PC-9 (cell line): ENCODE results near the gene EXD3. TPM values are rescaled to one million over a fixed set of nuclear protein-coding genes. Genes with fewer than 3 reads are reported as not detected.
A peak's percentile ranks its signal among the peaks of the same experiment; 100 is the strongest.

Source experiments
- BruUV-seq: library from RNA; stranded (reverse); fragments of 400-500 nt; replicated peaks from 2 replicates; lab custom pipeline; 2021; lab: Mats Ljungman, UMichigan
- CTCF ChIA-PET: fragments of 300-600 bp; sonication (Branson Sonifier 250); formaldehyde crosslinking; loops from one replicate; lab custom pipeline; 2022; ENCODE audit warnings: antibody characterized with exemption; lab: Charles Lee
- POLR2A ChIA-PET: fragments of 300-600 bp; sonication (Branson Sonifier 250); formaldehyde crosslinking; loops from one replicate; lab custom pipeline; 2022; ENCODE audit warnings: antibody characterized with exemption; ENCODE audit not compliant: unreplicated experiment; lab: Charles Lee
- DNase-seq, 2 experiments: peaks; one replicate each; pipeline versions ENCODE4 v3.0.0 to v3.0.0-alpha.2; 2015 to 2022; ENCODE audit warnings: mixed read lengths in 1 of 2
- H2AFZ ChIP-seq: fragments of 200-600 bp; sonication (generic); 2 replicates; pipeline ENCODE4 v1.8.1; 2017; ENCODE audit warnings: antibody characterized with exemption
- H3F3A ChIP-seq: fragments of 200-600 bp; sonication (generic); 2 replicates; pipeline ENCODE4 v1.8.1; 2017; ENCODE audit warnings: antibody characterized with exemption, mild to moderate bottlenecking, low read depth; ENCODE audit not compliant: insufficient read depth
- H3K27ac ChIP-seq: fragments of 200-600 bp; sonication (generic); 2 replicates; pipeline ENCODE4 v1.6.1; 2016; ENCODE audit warnings: mixed run types
- H3K27me3 ChIP-seq: fragments of 200-600 bp; sonication (generic); 2 replicates; pipeline ENCODE4 v1.6.1; 2016; ENCODE audit warnings: low read depth, mixed run types; ENCODE audit not compliant: insufficient read depth
- H3K36me3 ChIP-seq: fragments of 200-600 bp; sonication (generic); 2 replicates; pipeline ENCODE4 v1.6.1; 2016; ENCODE audit warnings: low read depth, mixed run types
- H3K4me1 ChIP-seq: fragments of 200-600 bp; sonication (generic); replicated peaks from 2 replicates; pipeline ENCODE4 v1.6.1; 2016; ENCODE audit warnings: mixed run types; ENCODE audit not compliant: insufficient read depth
- H3K4me2 ChIP-seq: fragments of 200-600 bp; sonication (generic); 2 replicates; pipeline ENCODE4 v1.6.1; 2017; ENCODE audit warnings: mixed run types
- H3K4me3 ChIP-seq: fragments of 200-600 bp; sonication (generic); 2 replicates; pipeline ENCODE4 v1.6.1; 2016; ENCODE audit warnings: mixed run types
- H3K79me2 ChIP-seq: fragments of 200-600 bp; sonication (generic); 2 replicates; pipeline ENCODE4 v1.6.1; 2017; ENCODE audit warnings: low read depth, mixed run types
- H3K9me2 ChIP-seq: fragments of 200-600 bp; sonication (generic); 2 replicates; pipeline ENCODE4 v1.8.1; 2017; ENCODE audit warnings: mild to moderate bottlenecking; ENCODE audit not compliant: insufficient read depth
- H3K9me3 ChIP-seq: fragments of 200-600 bp; sonication (generic); 2 replicates; pipeline ENCODE4 v1.8.1; 2016; ENCODE audit warnings: low read depth; ENCODE audit not compliant: insufficient read depth
- H4K20me1 ChIP-seq: fragments of 200-600 bp; sonication (generic); 2 replicates; pipeline ENCODE4 v1.8.1; 2017; ENCODE audit not compliant: insufficient read depth
- EZH2 ChIP-seq: fragments of 200-600 bp; sonication (generic); IDR thresholded peaks from 2 replicates; pipeline ENCODE4 v1.8.0; 2017; ENCODE audit warnings: antibody characterized with exemption, low read depth
- intact Hi-C: fragments of 100-400 bp; cut with micrococcal nuclease; formaldehyde crosslinking; loops from one replicate; pipeline ENCODE4 v1.10.0; 2022; ENCODE audit not compliant: unreplicated experiment
- total RNA-seq: library from RNA; stranded (reverse); gene quantifications from 2 replicates; pipeline ENCODE4 v1.2.3, GENCODE V29; 2021
- TF ChIP-seq, protein P1 (sequence below): fragments of 200-600 bp; sonication (generic); conservative IDR thresholded peaks from 2 replicates; pipeline ENCODE4 v1.6.1; 2017; ENCODE audit warnings: mixed run types, antibody characterized with exemption, mild to moderate bottlenecking, moderate library complexity

EXD3 gene
- total RNA-seq, 1 experiment from 2014 or later, result 23.7 TPM

DNA sequence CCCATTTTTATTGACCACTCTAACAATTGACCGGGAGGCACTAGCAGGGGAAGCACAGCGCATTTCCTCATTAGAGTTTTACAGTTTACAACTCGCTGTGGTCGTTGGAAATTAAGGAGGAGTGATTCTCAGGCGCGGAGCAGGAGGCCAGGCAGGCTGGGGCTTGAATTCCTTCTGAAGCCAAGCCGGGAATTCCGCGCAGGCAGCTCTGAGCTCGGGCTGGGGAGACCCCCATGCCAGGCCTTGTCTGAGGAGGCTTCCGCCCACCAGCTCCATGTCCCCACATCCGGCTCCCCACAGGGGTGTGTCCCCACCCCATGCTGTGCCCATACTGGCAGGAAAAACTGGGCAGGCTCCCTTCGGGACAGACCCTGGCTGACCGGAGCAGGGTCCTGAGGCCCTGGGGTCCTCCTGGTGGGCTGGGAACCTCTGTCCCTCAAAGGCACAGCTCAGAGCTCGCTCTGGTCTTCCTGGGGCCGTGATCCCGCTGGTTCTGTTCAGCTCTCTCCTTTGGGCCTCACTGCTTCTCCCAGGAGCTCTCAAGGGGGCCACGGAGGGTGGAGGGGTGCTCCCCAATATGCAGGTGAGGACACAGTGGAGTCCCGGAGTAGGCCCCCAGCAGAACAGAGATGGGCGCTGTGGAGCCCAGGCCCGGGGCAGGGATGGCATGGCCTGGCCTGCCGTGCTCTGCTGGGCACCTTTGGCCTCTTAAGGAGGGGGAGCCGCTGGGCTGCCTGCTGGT is 119.6 kb downstream of the EXD3 start:
- TF ChIP-seq, protein P1, sequence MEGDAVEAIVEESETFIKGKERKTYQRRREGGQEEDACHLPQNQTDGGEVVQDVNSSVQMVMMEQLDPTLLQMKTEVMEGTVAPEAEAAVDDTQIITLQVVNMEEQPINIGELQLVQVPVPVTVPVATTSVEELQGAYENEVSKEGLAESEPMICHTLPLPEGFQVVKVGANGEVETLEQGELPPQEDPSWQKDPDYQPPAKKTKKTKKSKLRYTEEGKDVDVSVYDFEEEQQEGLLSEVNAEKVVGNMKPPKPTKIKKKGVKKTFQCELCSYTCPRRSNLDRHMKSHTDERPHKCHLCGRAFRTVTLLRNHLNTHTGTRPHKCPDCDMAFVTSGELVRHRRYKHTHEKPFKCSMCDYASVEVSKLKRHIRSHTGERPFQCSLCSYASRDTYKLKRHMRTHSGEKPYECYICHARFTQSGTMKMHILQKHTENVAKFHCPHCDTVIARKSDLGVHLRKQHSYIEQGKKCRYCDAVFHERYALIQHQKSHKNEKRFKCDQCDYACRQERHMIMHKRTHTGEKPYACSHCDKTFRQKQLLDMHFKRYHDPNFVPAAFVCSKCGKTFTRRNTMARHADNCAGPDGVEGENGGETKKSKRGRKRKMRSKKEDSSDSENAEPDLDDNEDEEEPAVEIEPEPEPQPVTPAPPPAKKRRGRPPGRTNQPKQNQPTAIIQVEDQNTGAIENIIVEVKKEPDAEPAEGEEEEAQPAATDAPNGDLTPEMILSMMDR, result no peak
- no peak for TF ChIP-seq EZH2
- DNase-seq, result no peak
- H2AFZ ChIP-seq, result peak overlapping the region; percentile 75; the same call in 1 of the 2 replicates
- no peaks in the 10 kb centered on the region for H3K9me2 ChIP-seq
- H3K27me3 ChIP-seq, result no peaks in the 10 kb centered on the region
- ChIA-PET POLR2A (no interaction called here), CTCF (interaction anchor here (1.5 to 2.2 kb wide), 2 partner anchors 9 to 13 kb away, joined by 5 to 6 read pairs; no protein-coding TSS in a partner anchor)
- H3K27ac ChIP-seq, result peak overlapping the region; percentile 59
- peaks cover 14% of the 10 kb centered on the region for H4K20me1 ChIP-seq
- H3K79me2 ChIP-seq, result peaks cover 22% of the 10 kb centered on the region
- peaks cover 20% of the 10 kb centered on the region for H3K4me1 ChIP-seq
- H3F3A ChIP-seq, result peaks cover 27% of the 10 kb centered on the region; the same call in 1 of the 2 replicates
- no peaks in the 10 kb centered on the region for H3K9me3 ChIP-seq
- peak overlapping the region; percentile 69 for H3K4me3 ChIP-seq
- intact Hi-C loops, result loop anchor here (5.0 kb wide), 1 partner anchor 224 kb away; no protein-coding TSS in a partner anchor
- peak overlapping the region; percentile 89 for H3K4me2 ChIP-seq
- BruUV-seq, result TSS peak; percentile 64
- no peaks in the 10 kb centered on the region for H3K36me3 ChIP-seq

DNA sequence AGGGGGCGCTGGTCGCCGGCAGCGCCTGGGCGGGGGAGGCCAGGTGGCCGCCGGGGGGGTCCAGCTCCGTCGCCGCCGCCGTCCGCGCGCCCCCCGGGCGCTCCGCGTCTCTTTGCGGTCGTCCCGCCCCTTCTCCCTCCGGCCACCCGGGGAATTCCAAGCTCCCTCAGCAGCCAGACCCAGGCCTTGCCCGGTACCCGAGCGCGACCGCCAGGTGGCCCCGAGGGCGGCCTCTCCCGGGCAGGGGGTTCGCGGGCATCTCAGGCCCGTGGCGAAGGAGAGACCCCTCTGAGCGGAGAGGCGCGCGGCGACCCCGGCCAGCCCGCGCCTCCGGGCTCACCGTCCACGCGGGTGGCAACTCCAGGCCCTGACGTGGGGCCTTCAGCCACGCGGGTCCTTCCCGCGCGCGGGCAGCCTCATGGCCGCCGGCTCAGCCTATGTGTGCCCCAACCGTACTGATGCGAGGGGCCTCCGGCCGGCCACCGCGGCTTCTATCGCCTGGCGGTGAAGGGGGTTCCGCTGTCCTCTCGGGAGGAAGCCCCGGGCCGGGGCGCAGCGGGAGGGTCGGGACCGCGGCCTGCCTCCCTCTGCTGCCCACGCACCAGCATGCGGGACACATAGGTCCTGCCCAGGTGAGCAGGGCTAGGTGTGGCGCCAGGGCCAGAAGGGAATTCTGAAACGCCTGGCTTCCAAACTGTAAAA is 120.4 kb downstream of the EXD3 start:
- Histone ChIP-seq H3K9me2 (no peaks in the 10 kb centered on the region), H3K9me3 (no peaks in the 10 kb centered on the region), H3K4me1 (peaks cover 20% of the 10 kb centered on the region), H3K27ac (peak overlapping the region; percentile 59), H3F3A (peaks cover 27% of the 10 kb centered on the region; the same call in 1 of the 2 replicates), H3K36me3 (no peaks in the 10 kb centered on the region), H3K4me3 (peak overlapping the region; percentile 69), H3K27me3 (no peaks in the 10 kb centered on the region), H3K79me2 (peaks cover 22% of the 10 kb centered on the region), H2AFZ (peak overlapping the region; percentile 75), H4K20me1 (peaks cover 14% of the 10 kb centered on the region), H3K4me2 (peak overlapping the region; percentile 89)
- POLR2A ChIA-PET, result interaction anchor here (0.6 to 1.7 kb wide), 7 partner anchors 8 to 370 kb away, joined by 3 to 12 read pairs (median 3); partner anchors contain the start of genes EXD3, MAN1B1, NOXA1 and TOR4A
- BruUV-seq, result no TSS peak
- intact Hi-C loops, result loop anchor here (5.0 kb wide), 1 partner anchor 225 kb away; no protein-coding TSS in a partner anchor
- CTCF ChIA-PET, result interaction anchor here (0.5 to 2.2 kb wide), 9 partner anchors 8 to 139 kb away, joined by 3 to 10 read pairs (median 5); partner anchors contain the start of gene TOR4A
- DNase-seq, result no peak
- TF ChIP-seq EZH2, result no peak
- TF ChIP-seq, protein P1, result peak; percentile 65; the same call in 1 of the 2 replicates

DNA sequence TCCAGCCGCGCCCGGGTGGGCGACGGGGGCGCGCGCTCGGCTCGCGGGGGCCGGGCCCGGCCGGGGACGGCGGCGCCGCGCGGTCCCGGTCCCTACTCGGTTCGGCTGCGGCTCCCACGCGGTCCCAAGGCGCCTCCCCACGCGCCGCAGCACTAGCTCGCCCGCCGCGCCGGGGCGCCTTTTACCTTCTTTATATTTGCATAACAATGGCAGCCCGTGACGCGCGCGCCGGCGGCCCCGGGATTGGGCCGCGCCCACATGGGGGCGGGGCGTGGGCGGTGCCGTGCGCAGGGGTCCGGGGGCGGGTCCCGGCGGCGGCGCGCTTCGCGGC is 120.9 kb downstream of the EXD3 start, which contains the start of gene NRARP:
Gene NRARP (minus strand): TSS at position 154 of the 331 bp plus-strand sequence. CDS start 343 bp downstream, outside the sequence.
- DNase-seq, result peak; percentile 63 to 95
- H3K9me3 ChIP-seq, result no peaks in the 10 kb centered on the region
- intact Hi-C loops, result loop anchor here (5.0 kb wide), 1 partner anchor 225 kb away; no protein-coding TSS in a partner anchor
- peaks cover 20% of the 10 kb centered on the region for H3K4me1 ChIP-seq
- H3K27ac ChIP-seq, result peak within 1 kb of the TSS; percentile 75
- H3K4me2 ChIP-seq, result peak within 1 kb of the TSS; percentile 96
- no peaks in the 10 kb centered on the region for H3K36me3 ChIP-seq
- ChIA-PET CTCF (interaction anchor here (0.5 to 2.2 kb wide), 8 partner anchors 9 to 143 kb away, joined by 3 to 10 read pairs (median 4); partner anchors contain the start of gene TOR4A), POLR2A (interaction anchor here (0.5 to 1.7 kb wide), 10 partner anchors 9 to 371 kb away, joined by 3 to 12 read pairs (median 3); partner anchors contain the start of genes EXD3, MAN1B1, NOXA1 and TOR4A)
- BruUV-seq, result no TSS peak
- peak within 1 kb of the TSS; percentile 98 for H3K4me3 ChIP-seq
- H3K79me2 ChIP-seq, result peaks cover 22% of the 10 kb centered on the region
- peak within 1 kb of the TSS; percentile 75 for H2AFZ ChIP-seq
- TF ChIP-seq, protein P1, result no peak
- TF ChIP-seq EZH2, result no peak
- peaks cover 31% of the 10 kb centered on the region; the same call in 1 of the 2 replicates for H3F3A ChIP-seq
- peaks cover 14% of the 10 kb centered on the region for H4K20me1 ChIP-seq
- H3K27me3 ChIP-seq, result no peaks in the 10 kb centered on the region
- no peaks in the 10 kb centered on the region for H3K9me2 ChIP-seq
